ENCODE data around the gene KBTBD12.

- no peak for TF ChIP-seq PRDM10 (CRISPR knock-in tag; IDR thresholded peaks at IDR 0.05; ENCODE audit: low read depth)
- TF ChIP-seq TRIM24 (CRISPR knock-in tag; IDR thresholded peaks at IDR 0.05), result no peak
Observed at GRCh38 chr3:127886231-127886955, 28.6 kb upstream of the KBTBD12 start.

Measured in HepG2 (cell line).